GM08714 (cell line): ENCODE results near the gene CAPS2.
"Not testable (repeated sequence)": the region's sequence is repeated elsewhere in the genome, so short reads cannot be mapped to it uniquely, and the experiment has no call there.

Experiments
- H3K4me3 ChIP-seq: fragments of 200-500 bp; sonication (Bioruptor generic); 2 replicates; pipeline ENCODE4 v1.5.1; 2014; ENCODE audit warnings: mild to moderate bottlenecking, low read length, inconsistent platforms
- ZNF274 ChIP-seq: IDR thresholded peaks from 2 replicates; pipeline ENCODE4 v1.6.1; 2012; ENCODE audit warnings: mild to moderate bottlenecking, low read depth, low read length

CAPS2 gene

DNA sequence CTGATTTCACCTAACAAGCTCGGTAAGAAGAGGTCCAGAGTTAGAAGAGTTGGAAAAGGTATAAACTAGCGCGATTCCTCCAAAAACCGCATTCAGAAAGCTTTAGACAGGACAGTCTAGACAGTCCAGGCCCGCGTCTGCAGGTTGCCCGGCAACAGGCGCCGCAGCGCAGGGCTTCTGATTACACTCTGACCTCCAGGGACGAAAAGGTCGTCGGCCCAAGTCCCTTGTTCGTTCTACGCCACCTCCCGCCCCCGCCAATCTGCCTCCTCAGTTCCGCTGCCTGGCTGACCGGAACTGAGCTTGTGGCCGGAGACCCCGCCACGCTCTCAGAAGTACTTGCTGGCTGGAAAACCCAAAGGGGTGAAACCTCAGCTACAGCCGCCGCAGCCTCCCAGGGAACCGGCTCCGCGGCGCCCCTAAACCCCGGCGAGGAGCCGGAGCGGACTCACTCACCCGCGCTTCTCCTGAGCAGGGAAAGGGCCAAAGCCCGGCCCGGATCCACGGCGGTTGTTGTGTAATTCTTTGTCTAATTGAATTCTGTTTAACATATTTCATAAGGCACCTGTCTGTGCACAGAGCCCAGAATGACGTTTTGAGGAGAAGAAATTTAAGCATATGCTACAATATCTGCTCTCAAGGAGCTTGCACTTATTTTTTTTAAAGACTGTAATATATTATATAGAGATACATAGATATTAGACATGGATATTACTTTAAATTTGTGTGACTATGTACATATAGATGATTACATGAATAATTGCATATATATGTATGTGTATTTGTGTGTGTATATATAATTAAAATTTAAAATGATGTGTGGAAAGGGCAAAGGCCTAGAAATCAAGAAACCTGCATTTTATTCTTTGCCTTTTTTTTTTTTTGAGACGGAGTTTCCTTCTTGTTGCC lies at the start of gene CAPS2:
TSS of gene CAPS2 (minus strand) at position 407 of the 909 bp plus-strand sequence. CDS start 3,826 bp downstream, outside the sequence.
- TF ChIP-seq ZNF274 = no peak
- peak within 1 kb of the TSS; percentile 51; the same call in 1 of the 2 replicates for H3K4me3 ChIP-seq

GRCh38 chr12:75378354-75378753 lies 48.2 kb upstream of the CAPS2 start:
- no peak for TF ChIP-seq ZNF274
- no peak overlapping the region for H3K4me3 ChIP-seq

GRCh38 chr12:75374971-75375370 lies 44.8 kb upstream of the CAPS2 start:
- no peak overlapping the region for H3K4me3 ChIP-seq
- no peak for TF ChIP-seq ZNF274

GRCh38 chr12:75366629-75367028 lies 36.5 kb upstream of the CAPS2 start:
- no peak for TF ChIP-seq ZNF274
- no peak overlapping the region for H3K4me3 ChIP-seq

DNA sequence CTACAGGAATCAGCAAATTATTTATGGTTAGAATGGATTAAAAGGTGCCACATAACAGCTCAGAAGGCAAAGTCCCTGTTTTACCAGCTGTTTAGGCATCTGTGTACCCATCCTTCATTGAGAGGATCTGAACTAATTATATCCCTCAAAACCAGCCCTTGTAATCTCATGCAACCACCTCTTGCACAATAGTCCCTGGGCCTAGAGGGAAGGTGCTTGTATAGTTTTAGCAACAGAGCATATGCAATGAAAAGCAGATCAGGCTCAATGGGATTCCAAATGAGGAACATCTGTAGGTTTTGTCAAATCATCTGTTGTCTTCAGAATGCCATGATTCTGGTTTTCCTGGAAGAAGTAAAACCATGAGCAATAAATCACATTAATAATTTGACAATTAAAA lies 34.8 kb upstream of the CAPS2 start:
- H3K4me3 ChIP-seq = no peak overlapping the region
- TF ChIP-seq ZNF274 = no peak

- no peak overlapping the region for H3K4me3 ChIP-seq
- TF ChIP-seq ZNF274 = no peak
Measured at GRCh38 chr12:75361408-75361807, 31.3 kb upstream of the CAPS2 start.

DNA sequence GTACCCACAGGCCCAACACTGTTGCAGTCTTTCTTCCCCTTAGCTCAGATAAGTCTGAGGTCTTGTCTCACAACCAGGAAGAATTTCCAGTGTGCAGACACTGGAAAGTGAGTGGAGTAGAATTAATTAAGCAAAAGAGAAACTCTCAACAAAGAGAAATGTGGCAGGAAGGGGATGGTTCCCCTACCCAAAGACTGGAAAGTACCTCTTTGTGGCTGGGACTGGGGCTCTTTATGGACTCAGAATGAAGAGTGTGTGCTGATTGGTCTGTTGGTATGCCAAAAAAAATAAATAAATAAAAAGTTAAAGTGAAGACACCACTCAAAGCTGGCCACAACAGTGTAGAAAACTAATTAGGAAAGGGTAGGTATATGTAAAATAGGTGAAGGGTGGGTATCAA lies 30.8 kb upstream of the CAPS2 start:
- no peak overlapping the region for H3K4me3 ChIP-seq
- TF ChIP-seq ZNF274 = no peak

- H3K4me3 ChIP-seq = no peak overlapping the region
- TF ChIP-seq ZNF274 = no peak
Measured at GRCh38 chr12:75354011-75354410, 23.9 kb upstream of the CAPS2 start.

GRCh38 chr12:75350413-75350812 lies 20.3 kb upstream of the CAPS2 start:
- H3K4me3 ChIP-seq = no peak overlapping the region
- no peak for TF ChIP-seq ZNF274

GRCh38 chr12:75349946-75350345 lies 19.8 kb upstream of the CAPS2 start:
- no peak for TF ChIP-seq ZNF274
- no peak overlapping the region for H3K4me3 ChIP-seq

DNA sequence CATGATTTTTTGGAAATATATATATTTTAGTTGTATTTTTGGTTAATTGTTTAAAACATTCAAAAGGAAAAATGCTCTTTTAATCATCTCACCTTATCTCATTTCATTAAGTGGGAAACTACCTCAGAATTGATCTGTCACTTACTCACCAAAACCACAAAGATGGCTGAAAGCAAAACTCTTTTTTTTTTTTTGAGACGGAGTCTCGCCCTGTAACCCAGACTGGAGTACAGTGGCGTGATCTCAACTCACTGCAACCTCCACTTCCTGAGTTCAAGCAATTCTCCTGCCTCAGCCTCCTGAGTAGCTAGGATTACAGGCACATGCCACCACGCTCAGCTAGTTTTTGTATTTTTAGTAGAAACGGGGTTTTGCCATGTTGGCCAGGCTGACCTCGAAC lies 16.1 kb upstream of the CAPS2 start:
- H3K4me3 ChIP-seq = not testable (repeated sequence)

DNA sequence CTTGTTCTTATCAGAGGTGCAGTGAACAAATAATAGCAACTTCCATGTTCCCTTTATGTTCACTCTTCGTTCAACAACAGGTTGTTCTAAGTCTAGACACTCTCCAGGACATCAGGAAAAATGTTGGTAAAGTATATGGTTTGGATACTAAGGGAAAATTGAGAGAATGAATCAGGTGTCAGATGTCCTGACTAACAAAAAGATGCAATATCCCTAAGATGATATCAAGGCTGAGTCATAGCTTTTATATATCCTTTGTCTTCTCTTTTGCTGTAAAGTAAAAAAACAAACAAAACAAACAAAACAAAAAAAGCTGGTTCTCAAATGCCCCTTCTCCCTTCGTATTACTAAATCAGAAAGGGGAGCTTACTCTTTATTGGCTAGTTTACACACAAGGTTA lies 15.4 kb upstream of the CAPS2 start:
- TF ChIP-seq ZNF274 = no peak

DNA sequence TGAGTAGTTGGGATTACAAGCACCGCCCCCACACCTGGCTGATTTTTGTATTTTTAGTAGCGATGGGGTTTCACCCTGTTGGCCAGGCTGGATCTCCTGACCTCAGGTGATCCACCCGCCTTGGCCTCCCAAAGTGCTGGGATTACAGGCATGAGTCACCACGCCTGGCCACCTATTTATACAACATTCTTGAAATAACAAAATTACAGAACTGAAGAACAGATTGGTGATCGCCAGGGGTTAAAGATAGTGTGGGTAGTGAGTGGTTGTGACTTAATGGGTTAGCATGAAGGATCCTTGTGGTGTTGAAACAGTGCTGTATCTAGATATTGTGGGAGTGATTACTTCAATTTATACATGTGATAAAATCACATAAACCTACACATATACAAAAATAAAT lies 11.7 kb upstream of the CAPS2 start:
- H3K4me3 ChIP-seq = no peak overlapping the region
- TF ChIP-seq ZNF274 = no peak

More for the DNA sequence above, 15.4 kb upstream of the CAPS2 start:
- no peak overlapping the region for H3K4me3 ChIP-seq

GRCh38 chr12:75337905-75338304 lies 7.8 kb upstream of the CAPS2 start:
- no peak overlapping the region for H3K4me3 ChIP-seq
- no peak for TF ChIP-seq ZNF274

GRCh38 chr12:75334384-75335030 lies 4.4 kb upstream of the CAPS2 start, which contains the start of gene GLIPR1L1:
Gene GLIPR1L1, plus strand, starts transcription at chr12:75334670. Its CDS starts 59 bp downstream, at chr12:75334729.
- peak within 1 kb of the TSS; percentile 57 for H3K4me3 ChIP-seq
- no peak for TF ChIP-seq ZNF274
